ENCODE data around the gene TMED1. TPM values are rescaled to one million over a fixed set of nuclear protein-coding genes. Genes with fewer than 3 reads are reported as not detected.

Gene TMED1

GRCh38 chr19:10782795-10783194, 53.2 kb downstream of the TMED1 start:
- peak; percentile 86 to 94 for DNase-seq (ENCODE audit: low read depth in 1 of 2, low spot score in 1 of 2)
- Histone ChIP-seq H3K27ac (replicated peaks) (peak overlapping the region; percentile 72), H3K4me3 (replicated peaks; ENCODE audit: insufficient read depth, low read length) (no peak overlapping the region), H3K27me3 (ENCODE audit: insufficient read depth, poor library complexity, severe bottlenecking) (no peaks in the 10 kb centered on the region)
- TF ChIP-seq REST (IDR thresholded peaks at IDR 0.05; ENCODE audit: insufficient replicate concordance, low read depth) (no peak), POLR2AphosphoS5 (IDR thresholded peaks at IDR 0.05; ENCODE audit: low read depth) (peak; percentile 97), SPI1 (IDR thresholded peaks at IDR 0.05; ENCODE audit: borderline replicate concordance, low read depth) (peak; percentile 79; the same call in 1 of the 2 replicates), CTCF (IDR thresholded peaks at IDR 0.05; ENCODE audit: insufficient read depth, low read length) (no peak), GABPA (IDR thresholded peaks at IDR 0.05; ENCODE audit: low read depth) (no peak)

Small RNA genes within 50 kb of the gene (microRNA-seq; reads per million reads assigned to microRNA genes)
- gene MIR199A1, result not detected
- gene MIR6793, result not detected

Measured in HL-60 (cell line).